Activated CD4-positive, CD25-positive, alpha-beta regulatory T cell treated with anti-CD3 and anti-CD28 coated beads, Interleukin-2, amount 50 U/mL, for 16 hours (primary cell): Measurements from ENCODE around the gene EHBP1.
"Not testable (repeated sequence)": the region's sequence is repeated elsewhere in the genome, so short reads cannot be mapped to it uniquely, and the experiment has no call there.

Experiments
- DNase-seq: peaks from one replicate; pipeline ENCODE4 v3.0.0-alpha.2; 2020; ENCODE audit warnings: low read depth, low spot score

Gene EHBP1

GRCh38 chr2:63066838-63067237, 361.3 kb downstream of the EHBP1 start:
- DNase-seq = no peak

- no peak for DNase-seq
Measured at GRCh38 chr2:63071664-63072063, 366.2 kb downstream of the EHBP1 start.

GRCh38 chr2:63073994-63074393, 368.5 kb downstream of the EHBP1 start:
- no peak for DNase-seq

- not testable (repeated sequence) for DNase-seq
Measured at GRCh38 chr2:63074399-63074798, 368.9 kb downstream of the EHBP1 start.

- DNase-seq = no peak
Measured at GRCh38 chr2:63078852-63079606, 373.5 kb downstream of the EHBP1 start.

GRCh38 chr2:63081404-63081803, 375.9 kb downstream of the EHBP1 start:
- DNase-seq = no peak

GRCh38 chr2:63086687-63087086, 381.2 kb downstream of the EHBP1 start:
- no peak for DNase-seq

GRCh38 chr2:63092401-63092800, 386.9 kb downstream of the EHBP1 start:
- no peak for DNase-seq

GRCh38 chr2:63092857-63093256, 387.3 kb downstream of the EHBP1 start:
- DNase-seq = no peak

GRCh38 chr2:63093502-63093901, 388.0 kb downstream of the EHBP1 start:
- DNase-seq = no peak
